H1 (cell line): ENCODE results near the gene SETDB2. TPM values are rescaled to one million over a fixed set of nuclear protein-coding genes. Genes with fewer than 3 reads are reported as not detected.

Experiments
- CREB1 ChIP-seq: IDR thresholded peaks from 2 replicates; pipeline ENCODE4 v1.6.1; 2012; ENCODE audit warnings: inconsistent platforms
- JUND ChIP-seq: IDR thresholded peaks from 2 replicates; pipeline ENCODE4 v1.6.1; 2011; ENCODE audit warnings: mild to moderate bottlenecking, improper control_type of control experiment, low read length
- KDM4A ChIP-seq: IDR thresholded peaks from one replicate; pipeline ENCODE4 v1.7.1; 2012; ENCODE audit warnings: low read depth, mild to moderate bottlenecking, moderate library complexity, low read length, inconsistent platforms; ENCODE audit not compliant: severe bottlenecking
- MAFK ChIP-seq: IDR thresholded peaks from 2 replicates; pipeline ENCODE4 v1.6.1; 2012; ENCODE audit warnings: low read depth, mild to moderate bottlenecking, improper control_type of control experiment, low read length
- polyA plus RNA-seq, 7 experiments: library from polyadenylated mRNA; depleted of rRNA in 3 of 7; stranded (reverse) in 5 of 7; unstranded in 2 of 7; fragments of >200 nt in 5 of 7; fragments of 200-250 nt in 2 of 7; gene quantifications; 1 replicate in 5 of 7; 2 replicates in 1 of 7; 4 replicates in 1 of 7; pipeline versions ENCODE4 v1.2.1 to v1.2.3, GENCODE V29; 2011 to 2013; ENCODE audit warnings: missing spikeins in 2 of 7, mixed read lengths in 2 of 7
- total RNA-seq: library from RNA; stranded (reverse); fragmentation: NEBNext Ultra II Directional; extraction: Animal tissue kit (Norgen Biotek cat#: 25700); gene quantifications from 2 replicates; pipeline ENCODE4 v1.2.1, GENCODE V29; 2021
- TF ChIP-seq, protein P1 (sequence below): fragments of 300-600 bp; sonication (generic); IDR thresholded peaks from 2 replicates; pipeline ENCODE4 v1.7.1; 2012; ENCODE audit warnings: low read length, moderate library complexity, mild to moderate bottlenecking, inconsistent platforms; ENCODE audit not compliant: insufficient replicate concordance
- TF ChIP-seq, protein P2 (sequence below): IDR thresholded peaks from 2 replicates; pipeline ENCODE4 v1.6.1; 2011; ENCODE audit warnings: low read depth, mild to moderate bottlenecking, low read length; ENCODE audit not compliant: insufficient read depth
- TF ChIP-seq, protein P3 (sequence below): IDR thresholded peaks from 2 replicates; pipeline ENCODE4 v1.6.1; 2011; ENCODE audit warnings: low read length, improper control_type of control experiment

SETDB2 gene
- total and polyA plus RNA-seq, 2 of the 8 experiments (the other 6 are each of a cell fraction or from before 2014, with no cell fraction given) = 1.2 to 6.1 TPM

DNA sequence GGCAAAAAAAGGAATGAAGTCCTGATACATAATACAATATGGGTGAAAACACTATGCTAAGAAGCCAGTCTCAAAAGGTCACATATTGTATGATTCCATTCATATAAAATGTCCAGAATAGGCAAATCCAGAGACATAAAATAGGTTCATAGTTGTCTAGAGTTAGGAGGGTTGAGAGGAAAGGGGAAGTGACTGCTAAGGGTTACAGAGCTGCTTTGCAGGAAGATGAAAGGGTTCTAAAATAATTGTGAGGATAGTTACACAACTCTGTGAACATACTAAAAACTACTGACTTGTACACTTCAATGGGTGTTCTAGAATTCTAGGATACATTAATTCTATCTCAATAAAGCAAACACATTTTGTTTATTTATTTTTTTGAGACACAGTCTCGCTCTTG lies 25.9 kb upstream of the SETDB2 start (continued):
- TF ChIP-seq, protein P1, sequence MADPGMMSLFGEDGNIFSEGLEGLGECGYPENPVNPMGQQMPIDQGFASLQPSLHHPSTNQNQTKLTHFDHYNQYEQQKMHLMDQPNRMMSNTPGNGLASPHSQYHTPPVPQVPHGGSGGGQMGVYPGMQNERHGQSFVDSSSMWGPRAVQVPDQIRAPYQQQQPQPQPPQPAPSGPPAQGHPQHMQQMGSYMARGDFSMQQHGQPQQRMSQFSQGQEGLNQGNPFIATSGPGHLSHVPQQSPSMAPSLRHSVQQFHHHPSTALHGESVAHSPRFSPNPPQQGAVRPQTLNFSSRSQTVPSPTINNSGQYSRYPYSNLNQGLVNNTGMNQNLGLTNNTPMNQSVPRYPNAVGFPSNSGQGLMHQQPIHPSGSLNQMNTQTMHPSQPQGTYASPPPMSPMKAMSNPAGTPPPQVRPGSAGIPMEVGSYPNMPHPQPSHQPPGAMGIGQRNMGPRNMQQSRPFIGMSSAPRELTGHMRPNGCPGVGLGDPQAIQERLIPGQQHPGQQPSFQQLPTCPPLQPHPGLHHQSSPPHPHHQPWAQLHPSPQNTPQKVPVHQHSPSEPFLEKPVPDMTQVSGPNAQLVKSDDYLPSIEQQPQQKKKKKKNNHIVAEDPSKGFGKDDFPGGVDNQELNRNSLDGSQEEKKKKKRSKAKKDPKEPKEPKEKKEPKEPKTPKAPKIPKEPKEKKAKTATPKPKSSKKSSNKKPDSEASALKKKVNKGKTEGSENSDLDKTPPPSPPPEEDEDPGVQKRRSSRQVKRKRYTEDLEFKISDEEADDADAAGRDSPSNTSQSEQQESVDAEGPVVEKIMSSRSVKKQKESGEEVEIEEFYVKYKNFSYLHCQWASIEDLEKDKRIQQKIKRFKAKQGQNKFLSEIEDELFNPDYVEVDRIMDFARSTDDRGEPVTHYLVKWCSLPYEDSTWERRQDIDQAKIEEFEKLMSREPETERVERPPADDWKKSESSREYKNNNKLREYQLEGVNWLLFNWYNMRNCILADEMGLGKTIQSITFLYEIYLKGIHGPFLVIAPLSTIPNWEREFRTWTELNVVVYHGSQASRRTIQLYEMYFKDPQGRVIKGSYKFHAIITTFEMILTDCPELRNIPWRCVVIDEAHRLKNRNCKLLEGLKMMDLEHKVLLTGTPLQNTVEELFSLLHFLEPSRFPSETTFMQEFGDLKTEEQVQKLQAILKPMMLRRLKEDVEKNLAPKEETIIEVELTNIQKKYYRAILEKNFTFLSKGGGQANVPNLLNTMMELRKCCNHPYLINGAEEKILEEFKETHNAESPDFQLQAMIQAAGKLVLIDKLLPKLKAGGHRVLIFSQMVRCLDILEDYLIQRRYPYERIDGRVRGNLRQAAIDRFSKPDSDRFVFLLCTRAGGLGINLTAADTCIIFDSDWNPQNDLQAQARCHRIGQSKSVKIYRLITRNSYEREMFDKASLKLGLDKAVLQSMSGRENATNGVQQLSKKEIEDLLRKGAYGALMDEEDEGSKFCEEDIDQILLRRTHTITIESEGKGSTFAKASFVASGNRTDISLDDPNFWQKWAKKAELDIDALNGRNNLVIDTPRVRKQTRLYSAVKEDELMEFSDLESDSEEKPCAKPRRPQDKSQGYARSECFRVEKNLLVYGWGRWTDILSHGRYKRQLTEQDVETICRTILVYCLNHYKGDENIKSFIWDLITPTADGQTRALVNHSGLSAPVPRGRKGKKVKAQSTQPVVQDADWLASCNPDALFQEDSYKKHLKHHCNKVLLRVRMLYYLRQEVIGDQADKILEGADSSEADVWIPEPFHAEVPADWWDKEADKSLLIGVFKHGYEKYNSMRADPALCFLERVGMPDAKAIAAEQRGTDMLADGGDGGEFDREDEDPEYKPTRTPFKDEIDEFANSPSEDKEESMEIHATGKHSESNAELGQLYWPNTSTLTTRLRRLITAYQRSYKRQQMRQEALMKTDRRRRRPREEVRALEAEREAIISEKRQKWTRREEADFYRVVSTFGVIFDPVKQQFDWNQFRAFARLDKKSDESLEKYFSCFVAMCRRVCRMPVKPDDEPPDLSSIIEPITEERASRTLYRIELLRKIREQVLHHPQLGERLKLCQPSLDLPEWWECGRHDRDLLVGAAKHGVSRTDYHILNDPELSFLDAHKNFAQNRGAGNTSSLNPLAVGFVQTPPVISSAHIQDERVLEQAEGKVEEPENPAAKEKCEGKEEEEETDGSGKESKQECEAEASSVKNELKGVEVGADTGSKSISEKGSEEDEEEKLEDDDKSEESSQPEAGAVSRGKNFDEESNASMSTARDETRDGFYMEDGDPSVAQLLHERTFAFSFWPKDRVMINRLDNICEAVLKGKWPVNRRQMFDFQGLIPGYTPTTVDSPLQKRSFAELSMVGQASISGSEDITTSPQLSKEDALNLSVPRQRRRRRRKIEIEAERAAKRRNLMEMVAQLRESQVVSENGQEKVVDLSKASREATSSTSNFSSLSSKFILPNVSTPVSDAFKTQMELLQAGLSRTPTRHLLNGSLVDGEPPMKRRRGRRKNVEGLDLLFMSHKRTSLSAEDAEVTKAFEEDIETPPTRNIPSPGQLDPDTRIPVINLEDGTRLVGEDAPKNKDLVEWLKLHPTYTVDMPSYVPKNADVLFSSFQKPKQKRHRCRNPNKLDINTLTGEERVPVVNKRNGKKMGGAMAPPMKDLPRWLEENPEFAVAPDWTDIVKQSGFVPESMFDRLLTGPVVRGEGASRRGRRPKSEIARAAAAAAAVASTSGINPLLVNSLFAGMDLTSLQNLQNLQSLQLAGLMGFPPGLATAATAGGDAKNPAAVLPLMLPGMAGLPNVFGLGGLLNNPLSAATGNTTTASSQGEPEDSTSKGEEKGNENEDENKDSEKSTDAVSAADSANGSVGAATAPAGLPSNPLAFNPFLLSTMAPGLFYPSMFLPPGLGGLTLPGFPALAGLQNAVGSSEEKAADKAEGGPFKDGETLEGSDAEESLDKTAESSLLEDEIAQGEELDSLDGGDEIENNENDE = no peak
- TF ChIP-seq, protein P2, sequence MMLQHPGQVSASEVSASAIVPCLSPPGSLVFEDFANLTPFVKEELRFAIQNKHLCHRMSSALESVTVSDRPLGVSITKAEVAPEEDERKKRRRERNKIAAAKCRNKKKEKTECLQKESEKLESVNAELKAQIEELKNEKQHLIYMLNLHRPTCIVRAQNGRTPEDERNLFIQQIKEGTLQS = no peak
- TF ChIP-seq KDM4A = no peak
- TF ChIP-seq, protein P3, sequence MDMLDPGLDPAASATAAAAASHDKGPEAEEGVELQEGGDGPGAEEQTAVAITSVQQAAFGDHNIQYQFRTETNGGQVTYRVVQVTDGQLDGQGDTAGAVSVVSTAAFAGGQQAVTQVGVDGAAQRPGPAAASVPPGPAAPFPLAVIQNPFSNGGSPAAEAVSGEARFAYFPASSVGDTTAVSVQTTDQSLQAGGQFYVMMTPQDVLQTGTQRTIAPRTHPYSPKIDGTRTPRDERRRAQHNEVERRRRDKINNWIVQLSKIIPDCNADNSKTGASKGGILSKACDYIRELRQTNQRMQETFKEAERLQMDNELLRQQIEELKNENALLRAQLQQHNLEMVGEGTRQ = no peak
- no peak for TF ChIP-seq JUND
- TF ChIP-seq CREB1 = no peak
- no peak for TF ChIP-seq MAFK
